T-cell (primary cell): ENCODE measurements around the gene UFD1. TPM values are rescaled to one million over a fixed set of nuclear protein-coding genes. Genes with fewer than 3 reads are reported as not detected.

Experiments
- ATAC-seq, 4 experiments: fragments of 200-7000 bp in 3 of 4; fragments of 150-1000 bp in 1 of 4; cut with Tn5 transposase; replicated peaks in 1 of 4; 1 replicate in 3 of 4; 2 replicates in 1 of 4; pipeline ENCODE4 v1.10.0; 2021; ENCODE audit warnings: moderate library complexity in 3 of 4, mild to moderate bottlenecking in 2 of 4, moderate number of reproducible peaks in 1 of 4
- CTCF ChIA-PET, 2 donors: fragments of 300-600 bp; sonication (Branson Sonifier 250); formaldehyde crosslinking; loops; one replicate each; lab custom pipeline; 2022; ENCODE audit warnings: antibody characterized with exemption in 2 of 2; lab: Charles Lee
- POLR2A ChIA-PET, 2 donors: fragments of 300-600 bp; sonication (Branson Sonifier 250); formaldehyde crosslinking; loops; one replicate each; lab custom pipeline; 2022; ENCODE audit warnings: antibody characterized with exemption in 2 of 2; lab: Charles Lee
- DNase-seq, 35 experiments: peaks; one replicate each; pipeline versions ENCODE4 v3.0.0 to v3.0.0-alpha.2; 2013 to 2023
- H3K27ac ChIP-seq: one replicate; pipeline ENCODE4 v1.5.1; 2013; ENCODE audit warnings: low read length
- H3K27me3 ChIP-seq, 2 experiments: replicated peaks in 1 of 2; 1 replicate in 1 of 2; 2 replicates in 1 of 2; pipeline versions ENCODE4 v1.6.1 to v1.7.0; 2013; ENCODE audit warnings: low read length in 1 of 2, mixed read lengths in 1 of 2; ENCODE audit not compliant: control insufficient read depth in 2 of 2, insufficient read depth in 2 of 2; ENCODE audit errors: extremely low read depth in 1 of 2
- H3K36me3 ChIP-seq, 2 donors: 1 replicate in 1 of 2; 2 replicates in 1 of 2; pipeline versions ENCODE4 v1.6.1 to v1.7.0; 2013; ENCODE audit warnings: low read length in 1 of 2; ENCODE audit not compliant: control insufficient read depth in 2 of 2, insufficient read depth in 1 of 2; ENCODE audit errors: extremely low read depth in 1 of 2
- H3K4me1 ChIP-seq, 2 experiments: 1 replicate in 1 of 2; 2 replicates in 1 of 2; pipeline versions ENCODE4 v1.6.1 to v1.7.0; 2013; ENCODE audit warnings: low read length in 2 of 2, mixed read lengths in 1 of 2; ENCODE audit not compliant: insufficient read depth in 2 of 2, control insufficient read depth in 1 of 2; ENCODE audit errors: extremely low read depth in 1 of 2
- H3K4me3 ChIP-seq, 2 donors: 1 replicate in 1 of 2; 2 replicates in 1 of 2; pipeline versions ENCODE4 v1.5.1 to v1.7.0; 2013; ENCODE audit warnings: mild to moderate bottlenecking in 2 of 2, low read length in 1 of 2, moderate library complexity in 1 of 2; ENCODE audit not compliant: control insufficient read depth in 1 of 2; ENCODE audit errors: extremely low read depth in 1 of 2
- H3K9me3 ChIP-seq: 2 replicates; pipeline ENCODE4 v1.7.0; 2013
- H3K27ac Mint-ChIP-seq, 2 donors: one replicate each; pipeline ENCODE4 v1.8.0; 2020 to 2021; ENCODE audit warnings: mild to moderate bottlenecking in 2 of 2, mixed read lengths in 2 of 2
- H3K27me3 Mint-ChIP-seq, 2 donors: one replicate each; pipeline ENCODE4 v1.8.0; 2021 to 2022; ENCODE audit warnings: mixed read lengths in 2 of 2
- H3K36me3 Mint-ChIP-seq: one replicate; pipeline ENCODE4 v1.8.0; 2021; ENCODE audit warnings: mixed read lengths
- H3K4me1 Mint-ChIP-seq, 3 donors: one replicate each; pipeline ENCODE4 v1.8.0; 2020 to 2022; ENCODE audit warnings: mixed read lengths in 3 of 3, mild to moderate bottlenecking in 1 of 3
- H3K4me3 Mint-ChIP-seq, 3 donors: one replicate each; pipeline ENCODE4 v1.8.0; 2020 to 2022; ENCODE audit warnings: mild to moderate bottlenecking in 3 of 3, mixed read lengths in 3 of 3, moderate library complexity in 3 of 3
- H3K9me3 Mint-ChIP-seq, 3 donors: one replicate each; pipeline ENCODE4 v1.8.0; 2020 to 2022; ENCODE audit warnings: mixed read lengths in 3 of 3
- WGBS: methylation state at CpG from one replicate; pipeline ENCODE4 v1.1.5; 2013; ENCODE audit warnings: missing lambda C conversion rate; ENCODE audit not compliant: insufficient coverage; 5-methylcytosine and 5-hydroxymethylcytosine counted together
- total RNA-seq, 35 experiments: library from RNA in 6 of 35; stranded (reverse) in 6 of 35; fragments of 120-200 nt in 1 of 35; gene quantifications; one replicate each; pipeline versions ENCODE4 v1.2.1 to v1.2.4 and lab custom pipeline; 2013 to 2026

UFD1 gene
- total RNA-seq, 5 donors from 2014 or later (not counting 1 experiment from before 2014, with no cell fraction given) = 52.9 to 85.1 (median 60.0) TPM

DNA sequence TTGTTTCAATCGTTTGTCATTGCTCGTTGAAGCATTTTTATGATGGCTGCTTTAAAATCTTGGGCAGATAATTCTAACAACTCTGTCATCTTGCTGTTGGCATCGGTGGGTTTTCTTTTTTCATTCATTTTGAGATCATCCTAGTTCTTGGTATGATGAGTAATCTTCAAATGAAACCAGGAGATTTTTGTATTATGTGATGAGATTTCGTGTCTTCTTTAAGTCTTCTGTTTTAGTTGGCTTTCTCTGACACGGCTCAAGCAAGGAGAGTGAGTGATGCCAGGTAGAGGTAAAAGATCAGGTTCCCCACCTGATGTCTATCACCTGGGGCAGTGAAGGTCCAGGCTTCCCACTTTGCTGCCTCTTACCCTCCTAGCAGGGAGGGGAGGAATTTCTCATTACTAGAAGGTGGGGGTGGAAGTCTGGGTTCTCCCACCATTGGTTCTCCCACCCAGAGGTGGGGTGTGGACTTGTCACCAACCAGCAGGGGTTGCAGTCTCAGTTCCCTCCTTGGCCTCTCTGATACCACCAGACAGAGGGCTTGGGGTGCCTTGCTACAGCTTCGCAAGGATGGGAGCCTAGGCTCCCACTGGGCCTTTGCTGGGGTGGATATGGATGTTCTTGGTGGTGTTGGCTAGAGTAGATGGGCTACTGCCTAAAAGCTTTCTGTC, 13.6 kb upstream of the UFD1 start:
- no peaks in the 10 kb centered on the region for H3K27me3 Mint-ChIP-seq
- H3K9me3 Mint-ChIP-seq = no peaks in the 10 kb centered on the region
- Histone ChIP-seq H3K4me3 (no peak overlapping the region), H3K27ac (no peak overlapping the region), H3K36me3 (no peaks in the 10 kb centered on the region), H3K9me3 (no peaks in the 10 kb centered on the region), H3K4me1 (peaks cover 0 to 6% of the 10 kb centered on the region in 2 experiments), H3K27me3 (peaks cover 0 to 2% of the 10 kb centered on the region in 2 experiments)
- POLR2A ChIA-PET = no interaction called here
- WGBS = 73% methylated on average over 3 of the region's 6 CpGs
- CTCF ChIA-PET = no interaction called here
- no peak overlapping the region for H3K27ac Mint-ChIP-seq
- H3K36me3 Mint-ChIP-seq = no peaks in the 10 kb centered on the region
- ATAC-seq (no peak), DNase-seq (no peak)
- peaks cover 7 to 19% (median 13%) of the 10 kb centered on the region in 3 donors for H3K4me1 Mint-ChIP-seq
- H3K4me3 Mint-ChIP-seq = no peak overlapping the region

DNA sequence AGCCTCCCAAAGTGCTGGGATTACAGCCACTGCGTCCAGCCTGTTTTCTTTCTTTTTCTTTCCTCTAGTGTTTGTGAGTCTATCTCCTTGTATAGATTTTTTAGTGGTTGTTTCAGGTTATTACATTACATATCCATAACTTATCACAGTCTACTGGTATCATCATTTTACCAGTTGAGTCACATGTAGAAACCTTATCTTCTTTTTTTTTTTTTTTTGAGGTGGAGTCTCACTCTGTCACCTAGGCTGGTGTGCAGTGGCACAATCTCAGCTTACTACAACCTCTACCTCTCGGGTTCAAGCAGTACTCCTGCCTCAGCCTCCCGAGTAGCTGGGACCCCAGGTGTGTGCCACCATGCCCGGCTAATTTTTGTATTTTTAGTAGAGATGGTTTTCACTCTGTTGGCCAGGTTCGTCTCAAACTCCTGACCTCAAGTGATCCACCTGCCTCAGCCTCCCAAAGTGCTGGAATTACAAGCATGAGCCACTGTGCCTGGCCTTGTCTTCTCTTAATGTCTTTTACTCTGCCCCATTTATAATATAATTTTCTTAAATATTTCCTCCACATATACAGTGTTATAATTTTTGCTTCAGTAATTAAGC, 11.7 kb upstream of the UFD1 start:
- ChIA-PET CTCF (no interaction called here), POLR2A (no interaction called here)
- Mint-ChIP-seq H3K9me3 (no peaks in the 10 kb centered on the region), H3K36me3 (no peaks in the 10 kb centered on the region), H3K4me1 (peaks cover 3 to 14% (median 9%) of the 10 kb centered on the region in 3 donors), H3K27ac (no peak overlapping the region), H3K4me3 (no peak overlapping the region), H3K27me3 (no peaks in the 10 kb centered on the region)
- peaks cover 0 to 2% of the 10 kb centered on the region in 2 experiments for H3K27me3 ChIP-seq
- peaks cover 0 to 3% of the 10 kb centered on the region in 2 experiments for H3K4me1 ChIP-seq
- no peaks in the 10 kb centered on the region for H3K9me3 ChIP-seq
- ATAC-seq (no peak), DNase-seq (no peak)
- H3K4me3 ChIP-seq = no peak overlapping the region
- WGBS = 100% methylated on average over 1 of the region's 5 CpGs
- no peak overlapping the region for H3K27ac ChIP-seq
- no peaks in the 10 kb centered on the region for H3K36me3 ChIP-seq

DNA sequence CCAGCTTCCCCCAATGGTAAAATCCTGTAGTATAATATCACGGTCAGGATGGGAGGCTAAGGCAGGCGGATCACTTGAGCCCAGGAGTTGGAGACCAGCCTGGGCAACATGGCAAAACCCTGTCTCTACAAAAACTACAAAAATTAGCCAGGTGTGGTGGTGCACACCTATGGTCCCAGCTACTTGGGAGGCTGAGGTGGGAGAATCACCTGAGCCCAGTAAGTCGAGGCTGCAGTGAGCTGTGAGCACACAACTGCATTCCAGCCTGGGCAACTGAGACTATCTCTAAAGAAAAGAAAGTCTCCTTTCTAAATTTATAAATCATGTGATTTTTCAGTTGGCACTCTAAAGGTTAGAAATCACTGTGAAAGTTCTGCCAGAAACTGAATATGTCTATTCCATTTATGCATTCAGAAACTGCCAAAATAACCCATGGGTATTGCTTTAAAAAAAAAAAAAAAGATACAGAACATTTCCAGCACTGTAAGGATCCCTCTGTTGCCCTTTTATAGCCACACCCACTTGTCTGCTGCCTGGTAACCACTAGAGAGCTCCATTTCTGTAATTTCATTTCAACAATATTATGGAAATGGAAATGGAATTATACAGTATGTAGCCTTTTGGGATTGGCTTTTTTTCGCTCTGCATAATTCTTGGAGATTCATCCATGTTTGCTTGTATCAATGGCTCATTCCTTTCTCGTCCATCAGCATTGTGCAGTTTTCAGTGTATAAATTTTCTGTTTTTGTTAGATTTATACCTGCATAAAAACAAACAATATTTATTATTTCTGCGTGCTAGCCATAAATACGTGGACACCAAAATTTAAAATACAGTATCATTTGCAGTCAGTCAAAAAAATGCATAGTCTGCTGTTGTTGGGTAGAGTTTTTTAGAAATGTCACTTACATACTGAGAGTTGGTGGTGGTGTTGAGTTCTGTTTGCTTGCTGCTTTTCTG, 10.2 kb upstream of the UFD1 start:
- Histone ChIP-seq H3K36me3 (no peaks in the 10 kb centered on the region), H3K9me3 (no peaks in the 10 kb centered on the region), H3K27me3 (peaks cover 0 to 2% of the 10 kb centered on the region in 2 experiments), H3K4me1 (no peaks in the 10 kb centered on the region), H3K4me3 (no peak overlapping the region), H3K27ac (no peak overlapping the region)
- no CpG with 5 or more reads among the region's 7 CpGs for WGBS
- ChIA-PET POLR2A (no interaction called here), CTCF (interaction anchor here in 1 of 2 donors (0.6 kb wide), 1 partner anchor 171 kb away, joined by 3 read pairs; no protein-coding TSS in a partner anchor)
- H3K4me1 Mint-ChIP-seq = peaks cover 0 to 8% (median 6%) of the 10 kb centered on the region in 3 donors
- ATAC-seq = peak in 1 of 4 experiments; percentile 66
- no peak overlapping the region for H3K27ac Mint-ChIP-seq
- DNase-seq = peak in 1 of 35 experiments; percentile 16
- H3K36me3 Mint-ChIP-seq = no peaks in the 10 kb centered on the region
- no peaks in the 10 kb centered on the region for H3K27me3 Mint-ChIP-seq
- H3K9me3 Mint-ChIP-seq = no peaks in the 10 kb centered on the region
- no peak overlapping the region for H3K4me3 Mint-ChIP-seq

DNA sequence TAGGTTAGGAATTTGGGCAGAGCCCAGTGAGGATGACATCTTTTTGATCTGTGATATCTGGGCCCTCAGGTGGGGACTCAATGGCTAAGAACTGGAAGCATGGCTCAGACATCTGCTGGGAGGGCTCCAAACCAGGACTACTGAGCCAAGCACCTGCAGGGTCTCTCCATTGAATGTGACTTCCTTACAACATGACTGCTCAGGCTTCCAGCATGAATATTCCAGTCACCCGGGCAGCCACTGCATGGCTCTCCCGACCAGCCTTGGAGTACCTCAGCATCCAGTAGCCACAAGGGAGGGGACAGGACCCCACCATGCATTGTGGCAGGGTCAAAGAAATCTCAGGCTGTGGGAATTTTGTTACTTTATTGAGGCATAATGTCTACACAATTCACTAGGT, 9.3 kb upstream of the UFD1 start:
- no peak overlapping the region for H3K27ac ChIP-seq
- H3K27me3 ChIP-seq = peaks cover 0 to 2% of the 10 kb centered on the region in 2 experiments
- no CpG with 5 or more reads among the region's 2 CpGs for WGBS
- no peak for ATAC-seq
- Mint-ChIP-seq H3K4me3 (no peak overlapping the region), H3K27me3 (no peaks in the 10 kb centered on the region), H3K9me3 (no peaks in the 10 kb centered on the region), H3K36me3 (no peaks in the 10 kb centered on the region), H3K4me1 (peaks cover 0 to 8% (median 6%) of the 10 kb centered on the region in 3 donors), H3K27ac (no peak overlapping the region)
- H3K36me3 ChIP-seq = no peaks in the 10 kb centered on the region
- no peak overlapping the region for H3K4me3 ChIP-seq
- no peaks in the 10 kb centered on the region for H3K9me3 ChIP-seq
- CTCF ChIA-PET = interaction anchor here in 1 of 2 donors (0.6 kb wide), 2 partner anchors 170 to 452 kb away, joined by 3 to 4 read pairs; no protein-coding TSS in a partner anchor
- POLR2A ChIA-PET = no interaction called here
- DNase-seq = no peak
- H3K4me1 ChIP-seq = no peaks in the 10 kb centered on the region

DNA sequence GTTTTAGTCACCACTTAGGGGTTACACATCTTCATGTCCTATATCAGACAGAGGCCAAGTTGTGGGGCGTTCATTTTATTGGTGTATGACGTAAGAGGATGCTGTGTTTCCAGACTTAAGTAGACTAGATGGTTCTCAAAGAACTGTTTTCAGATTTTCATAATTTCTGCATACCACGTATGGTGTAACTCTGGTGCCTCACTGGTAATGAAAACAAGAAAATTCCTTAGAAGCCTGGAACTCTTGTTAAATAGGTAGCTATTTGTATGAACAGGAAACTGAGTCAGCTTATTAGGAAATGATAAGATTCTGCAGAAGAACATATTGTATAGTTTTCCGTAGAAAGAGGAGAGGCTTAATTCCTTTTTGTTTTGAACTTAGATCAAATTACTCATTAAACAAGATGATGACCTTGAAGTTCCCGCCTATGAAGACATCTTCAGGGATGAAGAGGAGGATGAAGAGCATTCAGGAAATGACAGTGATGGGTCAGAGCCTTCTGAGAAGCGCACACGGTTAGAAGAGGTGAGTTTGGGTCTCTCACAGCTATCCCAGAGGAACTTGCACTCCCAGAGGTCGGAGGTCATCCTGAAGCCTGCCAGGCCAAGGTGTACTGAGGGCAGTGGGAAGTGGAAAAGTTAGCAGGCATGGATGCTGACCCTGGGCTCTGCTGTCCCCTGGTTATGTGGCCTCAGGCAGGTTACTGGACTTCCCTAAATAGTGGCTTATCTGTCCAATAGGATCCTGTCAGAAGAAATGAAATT, 4.7 kb upstream of the UFD1 start:
- Mint-ChIP-seq H3K36me3 (no peaks in the 10 kb centered on the region), H3K27me3 (no peaks in the 10 kb centered on the region), H3K4me3 (no peak overlapping the region), H3K27ac (no peak overlapping the region), H3K4me1 (peaks cover 6 to 7% (median 6%) of the 10 kb centered on the region in 3 donors), H3K9me3 (no peaks in the 10 kb centered on the region)
- ATAC-seq (no peak), DNase-seq (no peak)
- 92% methylated on average over 4 of the region's 8 CpGs for WGBS
- Histone ChIP-seq H3K36me3 (no peaks in the 10 kb centered on the region), H3K27ac (no peak overlapping the region), H3K9me3 (no peaks in the 10 kb centered on the region), H3K4me3 (no peak overlapping the region), H3K27me3 (no peaks in the 10 kb centered on the region), H3K4me1 (peaks cover 0 to 6% of the 10 kb centered on the region in 2 experiments)
- POLR2A ChIA-PET = no interaction called here
- CTCF ChIA-PET = no interaction called here
